Right lobe of liver (tissue), 4 donors: ENCODE results near the gene BHLHE41.

ENCODE experiments used
- CTCF ChIP-seq, 4 donors: fragments of 200-600 bp in 3 of 4; fragments of 450-650 bp in 1 of 4; IDR thresholded peaks; one replicate each; pipeline versions ENCODE4 v1.5.1 to v1.8.0; 2016 to 2022; ENCODE audit warnings: antibody characterized with exemption in 4 of 4, mild to moderate bottlenecking in 2 of 4
- POLR2A ChIP-seq: fragments of 450-650 bp; IDR thresholded peaks from one replicate; pipeline ENCODE4 v1.6.1; 2017; ENCODE audit warnings: antibody characterized with exemption, mild to moderate bottlenecking
- donor health status: DM: no; HTN: no; CAD: no.
- donor health status: DM: no; HTN: no; CAD: no.
- donor health status: DM: no; HTN: yes; CAD: no.

GRCh38 chr12:26152507-26153102 is 27.8 kb upstream of the BHLHE41 start:
- TF ChIP-seq CTCF (IDR thresholded peaks at IDR 0.05) (no peak), POLR2A (no peak)
